Liver (tissue), 3 donors: Measurements from ENCODE around the gene HS6ST3.

Experiments used
- CTCF ChIP-seq: fragments of 150-350 bp; IDR thresholded peaks from 2 replicates; pipeline ENCODE4 v1.5.1; 2017; ENCODE audit warnings: improper control_type of control experiment, low read depth, low read length; ENCODE audit not compliant: missing input control
- FOXA1 ChIP-seq: IDR thresholded peaks from 2 replicates; pipeline ENCODE4 v1.6.1; 2016; ENCODE audit warnings: antibody characterized with exemption
- GABPA ChIP-seq, 2 donors: IDR thresholded peaks in 1 of 2; conservative IDR thresholded peaks in 1 of 2; 2 replicates each; pipeline ENCODE4 v1.6.1; 2016; ENCODE audit warnings: antibody characterized with exemption in 2 of 2, mild to moderate bottlenecking in 1 of 2, moderate library complexity in 1 of 2
- JUND ChIP-seq, 2 donors: IDR thresholded peaks; 2 replicates each; pipeline ENCODE4 v1.6.1; 2016; ENCODE audit warnings: antibody characterized with exemption in 2 of 2
- MAX ChIP-seq: IDR thresholded peaks from 2 replicates; pipeline ENCODE4 v1.6.1; 2016; ENCODE audit warnings: antibody characterized with exemption
- SP1 ChIP-seq: IDR thresholded peaks from 2 replicates; pipeline ENCODE4 v1.6.1; 2018; ENCODE audit warnings: antibody characterized with exemption, mild to moderate bottlenecking
- TAF1 ChIP-seq: conservative IDR thresholded peaks from 2 replicates; pipeline ENCODE4 v1.6.1; 2016; ENCODE audit warnings: antibody characterized with exemption, mild to moderate bottlenecking
- donor health status: healthy.
- donor health status: healthy.

- no peak for TF ChIP-seq CTCF
- no peak for TF ChIP-seq TAF1
- TF ChIP-seq FOXA1: no peak
- TF ChIP-seq JUND (IDR thresholded peaks at IDR 0.05): no peak
- no peak for TF ChIP-seq MAX
- TF ChIP-seq GABPA (IDR thresholded peaks at IDR 0.05 in 1 of 2, conservative IDR thresholded peaks at IDR 0.05 in 1 of 2): no peak
- no peak for TF ChIP-seq SP1
These were observed 597.3 kb downstream of the HS6ST3 start for GRCh38 chr13:96687191-96687590.
